Peyer's patch (tissue), 4 donors: ENCODE results near the gene EPB41L3.

Experiments used
- CTCF ChIP-seq, 6 experiments: fragments of 450-650 bp in 4 of 6; fragments of 200-600 bp in 2 of 6; sonication (generic) in 1 of 6; IDR thresholded peaks; one replicate each; pipeline ENCODE4 v1.5.1; 2017 to 2019; ENCODE audit warnings: antibody characterized with exemption in 6 of 6, mild to moderate bottlenecking in 3 of 6, moderate library complexity in 1 of 6
- POLR2A ChIP-seq, 2 donors: fragments of 450-650 bp; IDR thresholded peaks; one replicate each; pipeline ENCODE4 v1.5.1; 2017; ENCODE audit warnings: antibody characterized with exemption in 2 of 2, mild to moderate bottlenecking in 2 of 2, moderate library complexity in 2 of 2

DNA sequence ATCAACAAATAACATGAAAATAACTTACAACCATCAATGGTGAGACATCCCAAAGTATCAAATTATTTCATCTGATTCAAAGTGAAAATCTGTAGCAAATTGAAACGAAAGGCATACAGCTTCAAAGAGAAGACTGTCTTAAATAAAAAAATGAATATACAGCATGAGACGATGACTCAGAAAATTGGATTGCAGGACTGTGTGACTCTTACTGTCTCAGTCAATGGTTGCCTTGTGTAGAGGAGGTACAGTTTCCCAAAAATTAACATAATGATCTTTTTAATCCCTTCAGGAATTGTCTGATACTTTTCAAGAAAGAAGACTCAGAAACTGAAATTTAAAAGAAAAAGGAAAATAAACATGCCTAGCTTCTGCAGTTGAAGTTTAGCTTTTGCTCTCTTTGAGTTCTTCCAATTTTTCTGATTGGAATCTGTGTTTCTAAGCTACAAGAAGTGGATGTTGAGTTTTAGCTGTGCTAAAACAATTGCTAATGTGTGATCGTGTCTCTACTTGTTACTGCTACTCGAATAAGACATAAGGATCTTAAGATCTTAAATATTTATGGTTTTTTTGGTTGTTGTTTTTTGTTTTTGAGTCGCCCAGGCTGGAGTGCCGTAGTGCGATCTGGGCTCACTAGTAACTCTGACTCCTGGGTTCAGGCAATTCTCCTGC, 41.1 kb upstream of the EPB41L3 start:
- no peak for TF ChIP-seq CTCF (IDR thresholded peaks at IDR 0.05)
- TF ChIP-seq POLR2A (IDR thresholded peaks at IDR 0.05): no peak
